CD4-positive, alpha-beta T cell treated with Interleukin-10 for 1 hour (primary cell): ENCODE data around the gene CAMK2G.
"Not testable (repeated sequence)": the region's sequence is repeated elsewhere in the genome, so short reads cannot be mapped to it uniquely, and the experiment has no call there.

Source experiments
- DNase-seq: peaks from one replicate; pipeline ENCODE4 v3.0.0-alpha.2; 2020

The CAMK2G gene

DNA sequence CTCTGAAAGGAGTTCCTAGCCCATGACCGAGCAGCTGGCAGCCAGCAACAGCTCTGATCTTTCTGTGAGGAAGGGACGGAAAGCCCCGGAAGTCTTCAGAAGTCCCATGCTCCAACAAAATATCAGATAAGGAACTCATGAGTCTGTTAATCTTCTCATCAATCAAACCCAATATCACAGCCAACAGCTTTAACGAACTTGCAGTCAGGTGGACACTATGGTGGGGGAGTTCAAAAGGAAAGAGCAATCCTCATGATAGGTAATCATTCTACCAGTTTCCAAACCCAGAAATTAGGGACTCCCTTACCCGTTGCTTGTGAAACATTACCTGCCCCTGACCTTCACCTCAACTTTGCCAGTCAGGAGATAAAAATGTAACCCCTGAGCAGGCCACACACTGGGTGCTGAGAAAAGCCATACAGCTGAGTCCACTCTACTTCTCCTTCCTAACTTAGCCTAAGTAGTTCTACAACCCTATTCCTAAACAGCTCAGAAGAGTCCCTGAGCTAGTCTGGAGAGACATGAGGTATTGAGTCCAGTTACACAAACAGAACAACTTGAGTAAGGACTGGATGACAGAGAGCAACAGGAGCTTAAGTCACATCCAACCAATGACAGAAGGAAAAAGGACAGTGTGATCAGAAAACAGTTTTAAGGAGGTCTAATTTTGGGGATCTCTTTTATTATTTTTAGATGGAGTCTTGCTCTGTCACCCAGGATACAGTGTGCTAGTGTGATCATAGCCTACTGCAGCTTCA, 65.1 kb downstream of the CAMK2G start:
- DNase-seq = no peak

DNA sequence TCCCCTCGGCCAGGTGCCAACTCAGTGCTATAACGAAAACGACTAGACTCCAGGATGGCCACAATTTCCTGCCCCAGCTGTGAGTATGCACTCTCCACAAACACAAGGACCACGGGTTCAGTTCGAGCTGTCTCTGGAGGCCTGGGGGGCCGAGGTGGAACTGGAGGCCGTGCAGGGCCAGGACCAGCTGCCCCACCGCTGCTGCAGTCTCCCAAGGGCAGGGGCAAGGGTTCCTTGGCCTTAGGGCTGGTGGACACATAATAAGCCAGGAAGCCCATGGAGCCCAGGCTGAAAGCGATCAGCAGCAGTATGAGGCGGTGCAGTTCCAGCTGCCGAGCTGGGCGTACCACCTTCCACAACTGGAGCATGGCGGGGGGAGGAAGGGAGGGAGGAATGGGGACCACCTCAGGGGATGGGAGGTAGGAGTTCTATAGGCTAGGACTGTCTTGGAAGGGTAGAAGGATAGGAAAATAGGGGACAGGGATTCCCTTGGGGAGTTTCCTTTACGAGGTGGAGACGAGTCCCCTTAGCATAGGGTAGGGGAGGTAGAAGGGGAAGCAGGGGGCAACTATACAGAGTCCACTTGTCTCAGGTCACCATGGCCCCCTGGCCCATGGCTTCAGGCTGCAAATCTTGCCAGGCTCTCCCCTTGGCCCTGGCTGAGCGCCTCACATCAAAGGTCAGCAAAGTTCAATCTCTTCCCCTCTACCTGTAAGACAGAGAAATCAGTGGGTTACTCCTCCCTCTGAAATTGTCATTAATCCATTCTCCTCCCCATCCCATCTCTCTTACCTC, 66.1 kb downstream of the CAMK2G start:
- no peak for DNase-seq

DNA sequence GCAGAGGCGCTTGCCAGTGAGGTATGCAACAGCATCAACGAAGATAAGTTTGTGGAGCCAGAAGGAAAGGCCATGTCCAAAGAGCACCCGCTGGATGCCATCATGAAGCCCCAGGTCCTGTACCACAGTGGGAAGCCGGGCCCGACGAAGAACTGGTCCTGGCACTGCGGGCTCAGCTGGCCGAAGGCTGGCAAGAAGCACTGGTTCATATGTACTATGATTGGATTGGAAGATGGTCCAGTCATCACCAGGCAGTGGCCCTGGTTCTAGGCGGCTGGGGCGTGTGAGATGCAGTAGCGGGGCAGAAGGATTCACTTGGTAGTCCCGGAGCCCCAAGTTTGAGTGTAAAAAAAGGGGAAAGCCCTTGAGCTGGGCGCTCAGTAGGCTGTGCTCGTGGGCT, 66.9 kb downstream of the CAMK2G start:
- no peak for DNase-seq

DNA sequence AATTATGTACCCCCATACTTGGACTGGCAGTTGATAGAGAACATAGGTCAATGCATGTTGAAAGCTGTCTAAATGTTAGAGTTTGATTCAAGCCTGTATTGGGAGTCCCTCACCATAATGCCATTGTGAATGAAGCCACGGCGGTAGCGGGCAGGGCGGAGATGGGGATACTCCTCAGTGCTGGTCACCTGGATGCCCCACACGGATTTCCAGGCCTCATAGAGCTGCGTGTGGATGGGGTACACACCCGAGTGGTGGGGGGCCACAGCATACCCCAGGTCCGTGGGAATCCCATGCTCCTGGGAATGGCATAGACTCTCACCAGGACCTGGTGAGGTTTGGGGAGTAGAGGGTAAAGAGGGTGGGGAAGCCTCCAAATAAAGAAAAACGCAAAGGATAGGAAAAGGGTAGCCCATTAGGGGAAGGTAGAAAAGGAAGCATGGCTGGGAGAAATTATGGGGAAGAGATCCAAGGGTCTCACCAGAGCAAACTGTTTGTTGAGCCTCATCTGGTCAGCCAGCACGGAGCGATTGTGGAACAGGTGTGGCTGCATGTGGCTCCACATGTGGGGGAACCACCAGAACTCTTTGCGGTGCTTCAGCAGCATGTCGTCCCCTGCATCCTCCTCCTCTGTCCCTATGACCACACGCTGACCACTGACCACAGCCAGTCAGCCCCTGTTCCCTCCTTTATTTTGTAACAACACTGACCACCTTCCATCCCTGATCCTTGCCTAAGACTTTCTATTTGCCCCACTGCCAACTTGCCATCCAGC, 68.0 kb downstream of the CAMK2G start:
- DNase-seq = no peak

GRCh38 chr10:73803680-73804286, 70.6 kb downstream of the CAMK2G start:
- DNase-seq = no peak

- DNase-seq = no peak
Measured at GRCh38 chr10:73802276-73802991, 71.9 kb downstream of the CAMK2G start.

DNA sequence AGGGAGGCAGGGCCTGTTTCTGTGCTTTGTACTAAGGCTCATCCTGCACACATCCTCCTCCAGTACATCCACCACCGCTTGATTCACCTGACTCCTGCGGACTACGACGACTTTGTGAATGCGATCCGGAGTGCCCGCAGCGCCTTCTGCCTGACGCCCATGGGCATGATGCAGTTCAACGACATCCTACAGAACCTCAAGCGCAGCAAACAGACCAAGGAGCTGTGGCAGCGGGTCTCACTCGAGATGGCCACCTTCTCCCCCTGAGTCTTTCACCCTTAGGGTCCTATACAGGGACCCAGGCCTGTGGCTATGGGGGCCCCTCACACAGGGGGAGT, 73.1 kb downstream of the CAMK2G start:
- DNase-seq = no peak

GRCh38 chr10:73800560-73801252, 73.6 kb downstream of the CAMK2G start:
- no peak for DNase-seq

DNA sequence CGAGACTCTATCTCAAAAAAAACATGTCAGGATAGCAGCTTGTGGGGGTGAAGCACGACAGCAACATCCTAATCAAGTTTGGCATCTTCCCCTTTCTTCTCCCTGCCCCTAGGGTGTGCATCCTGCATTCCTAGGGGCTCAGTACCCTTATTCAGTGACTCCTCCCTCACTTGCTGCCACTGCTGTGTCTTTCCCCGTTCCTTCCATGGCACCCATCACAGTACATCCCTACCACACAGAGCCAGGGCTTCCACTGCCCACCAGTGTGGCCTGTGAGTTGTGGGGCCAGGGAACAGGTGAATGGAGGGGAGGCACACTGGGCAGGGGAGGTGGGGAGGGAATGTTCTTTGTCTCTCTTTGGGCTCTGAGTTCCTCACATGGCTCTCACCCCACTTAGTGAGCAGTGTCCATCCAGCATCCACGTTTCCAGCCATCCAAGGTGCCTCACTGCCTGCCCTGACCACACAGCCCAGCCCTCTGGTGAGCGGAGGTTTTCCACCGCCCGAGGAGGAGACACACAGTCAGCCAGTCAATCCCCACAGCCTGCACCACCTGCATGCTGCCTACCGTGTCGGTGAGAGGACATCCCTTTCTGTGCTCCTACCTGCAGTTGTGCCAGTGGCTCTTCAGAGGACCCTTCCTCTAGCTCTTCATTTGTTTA, 74.3 kb downstream of the CAMK2G start:
- DNase-seq = no peak

DNA sequence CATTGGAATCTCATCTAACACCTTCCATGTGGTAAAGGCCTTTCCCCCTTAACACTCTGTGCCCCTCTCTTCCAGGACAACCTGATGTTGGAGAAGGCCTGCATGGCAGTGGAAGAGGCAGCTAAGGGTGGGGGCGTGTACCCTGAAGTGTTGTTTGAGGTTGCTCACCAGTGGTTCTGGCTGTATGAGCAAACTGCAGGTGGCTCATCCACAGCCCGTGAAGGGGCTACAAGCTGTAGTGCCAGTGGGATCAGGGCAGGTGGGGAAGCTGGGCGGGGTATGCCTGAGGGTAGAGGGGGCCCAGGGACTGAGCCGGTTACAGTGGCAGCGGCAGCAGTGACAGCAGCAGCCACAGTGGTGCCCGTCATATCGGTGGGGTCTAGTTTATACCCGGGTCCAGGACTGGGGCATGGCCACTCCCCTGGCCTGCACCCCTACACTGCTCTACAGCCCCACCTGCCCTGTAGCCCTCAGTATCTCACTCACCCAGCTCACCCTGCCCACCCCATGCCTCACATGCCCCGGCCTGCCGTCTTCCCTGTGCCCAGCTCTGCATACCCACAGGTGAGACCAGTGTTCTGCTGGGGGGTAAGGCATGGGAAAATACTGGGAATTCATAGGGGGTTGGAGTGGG, 75.3 kb downstream of the CAMK2G start:
- DNase-seq = no peak

- DNase-seq = no peak
Measured at GRCh38 chr10:73798087-73798486, 76.3 kb downstream of the CAMK2G start.

GRCh38 chr10:73797324-73798025, 76.9 kb downstream of the CAMK2G start:
- DNase-seq = no peak

- DNase-seq = no peak
Measured at GRCh38 chr10:73796766-73797165, 77.6 kb downstream of the CAMK2G start.

DNA sequence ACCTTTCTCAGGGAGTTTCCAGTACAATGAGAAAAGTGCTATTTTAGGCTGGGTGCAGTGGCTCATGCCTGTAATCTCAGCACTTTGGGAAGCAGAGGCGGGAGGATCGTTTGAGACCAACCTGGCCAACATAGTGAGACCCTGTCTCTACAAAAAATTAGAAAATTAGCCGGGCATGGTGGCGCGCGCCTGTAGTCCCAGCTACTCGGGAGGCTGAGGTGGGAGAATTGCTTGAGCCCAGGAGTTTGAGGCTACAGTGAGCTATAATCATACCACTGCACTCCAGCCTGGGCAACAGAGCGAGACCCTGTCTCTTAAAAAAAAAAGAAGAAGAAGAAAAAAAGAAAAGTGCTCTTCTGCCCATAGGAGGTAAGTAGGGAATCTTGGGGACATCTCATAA, 78.3 kb downstream of the CAMK2G start:
- not testable (repeated sequence) for DNase-seq

DNA sequence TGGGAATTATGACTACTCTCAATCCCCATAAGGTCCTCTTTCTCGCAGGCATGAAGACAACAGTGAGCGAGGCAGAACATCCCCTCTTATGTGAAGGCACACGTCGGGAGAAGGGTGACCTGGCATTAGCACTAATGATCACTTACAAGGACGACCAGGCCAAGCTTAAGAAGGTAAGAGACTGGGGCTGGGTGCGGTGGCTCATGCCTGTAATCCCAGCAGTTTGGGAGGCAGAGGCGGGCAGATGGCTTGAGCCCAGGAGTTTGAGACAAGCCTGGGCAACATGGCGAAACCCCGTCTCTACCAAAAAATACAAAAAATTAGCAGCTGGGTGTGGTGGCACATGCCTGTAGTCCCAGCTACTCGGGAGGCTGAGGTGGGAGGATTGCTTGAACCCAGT, 78.9 kb downstream of the CAMK2G start:
- not testable (repeated sequence) for DNase-seq

DNA sequence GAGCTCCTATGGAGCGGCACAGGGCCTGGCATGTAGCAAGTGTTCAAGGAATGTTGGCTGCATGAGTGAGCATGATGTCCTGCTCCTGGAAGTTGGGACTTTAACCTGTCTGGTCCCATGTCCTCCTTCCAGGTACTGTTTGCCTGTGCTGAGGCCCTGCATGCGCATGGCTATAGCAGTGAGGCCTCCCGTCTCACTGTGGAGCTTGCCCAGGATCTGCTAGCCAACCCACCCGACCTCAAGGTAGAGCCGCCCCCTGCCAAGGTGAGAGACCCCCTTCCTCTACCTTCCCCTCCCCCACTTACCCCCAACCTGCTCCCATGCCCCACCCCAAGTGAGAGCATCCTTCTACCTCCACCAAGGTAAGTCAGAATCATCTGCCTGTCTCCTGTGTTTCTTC, 80.9 kb downstream of the CAMK2G start:
- no peak for DNase-seq

DNA sequence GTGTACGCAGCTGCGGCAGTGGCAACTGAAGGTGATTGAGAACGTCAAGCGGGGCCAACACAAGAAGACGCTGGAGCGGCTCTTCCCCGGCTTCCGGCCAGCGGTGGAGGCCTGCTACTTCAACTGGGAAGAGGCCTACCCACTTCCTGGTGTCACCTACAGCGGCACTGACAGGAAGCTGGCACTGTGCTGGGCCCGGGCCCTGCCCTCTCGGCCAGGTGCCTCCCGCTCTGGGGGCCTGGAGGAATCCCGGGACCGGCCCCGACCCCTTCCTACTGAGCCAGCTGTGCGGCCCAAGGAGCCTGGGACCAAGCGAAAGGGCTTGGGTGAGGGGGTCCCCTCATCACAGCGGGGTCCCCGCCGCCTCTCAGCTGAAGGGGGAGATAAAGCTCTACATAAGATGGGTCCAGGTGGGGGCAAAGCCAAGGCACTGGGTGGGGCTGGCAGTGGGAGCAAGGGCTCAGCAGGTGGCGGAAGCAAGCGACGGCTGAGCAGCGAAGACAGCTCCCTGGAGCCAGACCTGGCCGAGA, 82.4 kb downstream of the CAMK2G start:
- DNase-seq = no peak

DNA sequence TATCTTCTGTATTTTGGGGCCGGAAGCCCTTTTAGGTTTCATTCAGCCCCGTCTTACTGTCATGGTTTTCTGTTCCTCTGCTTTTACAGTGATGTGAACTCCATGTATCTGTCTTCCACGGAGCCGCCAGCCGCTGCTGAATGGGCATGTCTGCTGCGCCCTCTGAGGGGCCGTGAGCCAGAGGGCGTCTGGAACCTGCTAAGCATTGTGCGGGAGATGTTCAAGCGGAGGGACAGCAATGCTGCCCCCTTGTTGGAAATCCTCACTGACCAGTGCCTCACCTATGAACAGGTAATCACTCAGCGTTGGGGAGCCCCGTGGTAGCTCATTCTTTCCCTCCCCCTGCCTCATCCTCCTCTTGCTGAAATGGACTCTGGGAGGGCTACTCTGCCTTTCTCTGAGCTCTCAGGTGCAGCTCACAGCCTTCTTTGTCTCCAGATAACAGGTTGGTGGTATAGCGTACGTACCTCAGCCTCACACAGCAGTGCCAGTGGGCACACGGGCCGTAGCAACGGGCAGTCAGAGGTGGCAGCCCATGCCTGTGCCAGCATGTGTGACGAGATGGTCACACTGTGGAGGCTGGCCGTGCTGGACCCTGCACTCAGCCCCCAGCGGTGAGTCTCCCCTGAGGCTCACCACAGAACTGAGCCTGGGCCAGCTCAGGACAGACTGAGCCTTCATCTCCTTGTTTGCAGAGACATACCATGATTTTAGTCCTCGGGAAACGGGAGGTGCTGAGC, 83.3 kb downstream of the CAMK2G start:
- DNase-seq = no peak

DNA sequence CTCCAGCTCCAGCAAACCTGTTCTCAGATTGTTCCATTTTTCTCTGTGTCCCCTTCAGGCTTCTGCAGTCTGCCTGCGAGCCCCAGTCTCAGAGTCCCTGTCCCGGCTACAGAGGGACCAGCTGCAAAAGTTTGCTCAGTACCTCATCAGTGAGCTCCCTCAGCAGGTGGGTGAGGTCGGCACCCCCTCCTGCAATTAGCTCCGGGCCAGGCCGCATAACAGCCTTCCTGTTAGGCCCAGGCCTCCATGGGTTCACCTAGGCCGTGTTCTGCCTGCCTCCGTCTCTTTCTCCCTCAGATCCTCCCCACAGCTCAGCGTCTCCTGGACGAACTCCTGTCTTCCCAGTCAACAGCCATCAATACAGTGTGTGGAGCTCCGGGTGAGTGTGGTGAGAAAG, 84.7 kb downstream of the CAMK2G start:
- no peak for DNase-seq
